H1 (cell line): ENCODE measurements around the gene MRM2. TPM values are rescaled to one million over a fixed set of nuclear protein-coding genes. Genes with fewer than 3 reads are reported as not detected.

Source experiments
- CTCF ChIA-PET: fragments of 300-600 bp; sonication (Branson Sonifier 250); formaldehyde crosslinking; loops from one replicate; lab custom pipeline; 2021; ENCODE audit not compliant: partially characterized antibody; lab: Charles Lee
- POLR2A ChIA-PET: fragments of 300-600 bp; sonication (Branson Sonifier 250); formaldehyde crosslinking; loops from one replicate; lab custom pipeline; 2021; ENCODE audit warnings: inconsistent platforms; ENCODE audit not compliant: partially characterized antibody; lab: Charles Lee
- DNase-seq, 2 experiments: peaks; one replicate each; pipeline versions ENCODE4 v3.0.0 to v3.0.0-alpha.2; 2010 to 2022; ENCODE audit warnings: low spot score in 2 of 2, low read depth in 1 of 2, mixed read lengths in 1 of 2
- FAIRE-seq: peaks from 2 replicates; lab custom pipeline; 2011; peaks lifted over from hg19 to GRCh38; lab: Jason Lieb, UNC
- H2AFZ ChIP-seq: 2 replicates; pipeline ENCODE4 v1.8.1; 2012; ENCODE audit warnings: low read length, inconsistent platforms
- H2AK5ac ChIP-seq: 2 replicates; pipeline ENCODE4 v1.6.1; 2013; ENCODE audit warnings: low read depth, low read length
- H2BK120ac ChIP-seq: replicated peaks from 2 replicates; pipeline ENCODE3; 2013; ENCODE audit warnings: low read depth, low read length, inconsistent platforms
- H2BK12ac ChIP-seq: 2 replicates; pipeline ENCODE4 v1.6.1; 2013; ENCODE audit warnings: low read depth, low read length
- H2BK15ac ChIP-seq: 2 replicates; pipeline ENCODE4 v1.6.1; 2013; ENCODE audit warnings: low read length
- H2BK20ac ChIP-seq: 2 replicates; pipeline ENCODE4 v1.6.1; 2013; ENCODE audit warnings: low read length
- H2BK5ac ChIP-seq: 2 replicates; pipeline ENCODE4 v1.6.1; 2013; ENCODE audit warnings: low read depth, low read length
- H3K14ac ChIP-seq: 2 replicates; pipeline ENCODE4 v1.6.1; 2013; ENCODE audit warnings: inconsistent platforms; ENCODE audit not compliant: insufficient read length
- H3K18ac ChIP-seq: 2 replicates; pipeline ENCODE4 v1.6.1; 2013; ENCODE audit warnings: low read length; ENCODE audit errors: extremely low read depth
- H3K23ac ChIP-seq: 2 replicates; pipeline ENCODE4 v1.6.1; 2013; ENCODE audit warnings: inconsistent platforms; ENCODE audit not compliant: insufficient read length
- H3K23me2 ChIP-seq: 2 replicates; pipeline ENCODE4 v1.6.1; 2013; ENCODE audit warnings: low read depth, low read length
- H3K27ac ChIP-seq: 2 replicates; pipeline ENCODE4 v1.6.1; 2011; ENCODE audit warnings: low read depth, low read length, inconsistent platforms
- H3K27me3 ChIP-seq, 4 experiments: replicated peaks in 1 of 4; 1 replicate in 1 of 4; 2 replicates in 3 of 4; pipeline versions ENCODE4 v1.6.1 to v1.8.1; 2011 to 2013; ENCODE audit warnings: low read length in 3 of 4, mild to moderate bottlenecking in 3 of 4, inconsistent platforms in 2 of 4, mixed read lengths in 2 of 4, moderate library complexity in 1 of 4; ENCODE audit not compliant: control insufficient read depth in 3 of 4, insufficient read depth in 3 of 4; ENCODE audit errors: extremely low read depth in 1 of 4
- H3K36me3 ChIP-seq, 4 experiments: 2 replicates each; pipeline versions ENCODE4 v1.6.1 to v1.8.1; 2011 to 2013; ENCODE audit warnings: mild to moderate bottlenecking in 4 of 4, low read length in 3 of 4, moderate library complexity in 2 of 4, control low read depth in 1 of 4, inconsistent platforms in 1 of 4; ENCODE audit not compliant: insufficient read depth in 4 of 4, control insufficient read depth in 2 of 4
- H3K4ac ChIP-seq: replicated peaks from 2 replicates; pipeline ENCODE3; 2013; ENCODE audit warnings: low read length, low read depth, mixed read lengths, inconsistent platforms; ENCODE audit not compliant: insufficient read length
- H3K4me1 ChIP-seq, 4 experiments: replicated peaks in 1 of 4; 1 replicate in 1 of 4; 2 replicates in 3 of 4; pipeline versions ENCODE4 v1.6.1 to v1.8.1; 2011 to 2013; ENCODE audit warnings: low read length in 3 of 4, inconsistent platforms in 2 of 4, mixed read lengths in 1 of 4; ENCODE audit not compliant: insufficient read depth in 4 of 4, control insufficient read depth in 3 of 4
- H3K4me2 ChIP-seq, 2 experiments: 2 replicates each; pipeline versions ENCODE4 v1.6.1 to v1.8.1; 2011 to 2013; ENCODE audit warnings: low read depth in 2 of 2, low read length in 2 of 2, control low read depth in 1 of 2, inconsistent platforms in 1 of 2, mild to moderate bottlenecking in 1 of 2; ENCODE audit not compliant: insufficient read depth in 1 of 2
- H3K4me3 ChIP-seq, 4 experiments: fragments of 200-600, 300-600 bp in 1 of 4; sonication (generic), shearing (Covaris generic), sonication (Bioruptor Twin) in 1 of 4; 2 replicates each; pipeline versions ENCODE4 v1.5.1 to v1.8.1; 2011 to 2016; ENCODE audit warnings: low read length in 4 of 4, low read depth in 3 of 4, control low read depth in 2 of 4, inconsistent platforms in 2 of 4, mild to moderate bottlenecking in 2 of 4, mixed read lengths in 1 of 4, moderate library complexity in 1 of 4; ENCODE audit not compliant: insufficient read depth in 2 of 4; ENCODE audit errors: extremely low read depth in 1 of 4
- H3K56ac ChIP-seq: replicated peaks from 2 replicates; pipeline ENCODE3; 2013; ENCODE audit warnings: low read depth, mild to moderate bottlenecking, mixed read lengths, low read length, inconsistent platforms; ENCODE audit not compliant: insufficient read length
- H3K79me1 ChIP-seq: 2 replicates; pipeline ENCODE4 v1.6.1; 2013; ENCODE audit warnings: low read depth, low read length, control low read depth
- H3K79me2 ChIP-seq, 2 experiments: 2 replicates each; pipeline versions ENCODE4 v1.6.1 to v1.8.1; 2012 to 2013; ENCODE audit warnings: low read length in 2 of 2, mild to moderate bottlenecking in 2 of 2, inconsistent platforms in 1 of 2; ENCODE audit not compliant: insufficient read depth in 2 of 2, control insufficient read depth in 1 of 2
- H3K9ac ChIP-seq, 4 experiments: replicated peaks in 1 of 4; 1 replicate in 1 of 4; 2 replicates in 3 of 4; pipeline versions ENCODE4 v1.6.1 to v1.8.1; 2011 to 2013; ENCODE audit warnings: low read depth in 3 of 4, low read length in 3 of 4, control low read depth in 2 of 4, mild to moderate bottlenecking in 2 of 4, moderate library complexity in 2 of 4, inconsistent platforms in 1 of 4; ENCODE audit errors: extremely low read depth in 1 of 4
- H3K9me3 ChIP-seq, 2 experiments: 2 replicates each; pipeline versions ENCODE4 v1.6.1 to v1.8.1; 2012 to 2013; ENCODE audit warnings: mild to moderate bottlenecking in 2 of 2, moderate library complexity in 2 of 2, control low read depth in 1 of 2, inconsistent platforms in 1 of 2, low read depth in 1 of 2, low read length in 1 of 2, mixed read lengths in 1 of 2; ENCODE audit not compliant: insufficient read depth in 2 of 2
- H4K20me1 ChIP-seq, 2 experiments: replicated peaks in 1 of 2; 2 replicates each; pipeline versions ENCODE3 to v1.8.1; 2011 to 2013; ENCODE audit warnings: inconsistent platforms in 2 of 2, low read length in 2 of 2, mild to moderate bottlenecking in 1 of 2; ENCODE audit not compliant: insufficient read depth in 2 of 2, control insufficient read depth in 1 of 2
- H4K5ac ChIP-seq: 2 replicates; pipeline ENCODE4 v1.6.1; 2013; ENCODE audit warnings: low read length, low read depth, mixed read lengths, inconsistent platforms; ENCODE audit not compliant: insufficient read length
- H4K8ac ChIP-seq: 2 replicates; pipeline ENCODE4 v1.8.0; 2013; ENCODE audit warnings: mild to moderate bottlenecking, moderate library complexity, low read length, inconsistent platforms; ENCODE audit not compliant: insufficient read depth; ENCODE audit errors: extremely low read depth
- H4K91ac ChIP-seq: replicated peaks from 2 replicates; pipeline ENCODE3; 2013; ENCODE audit warnings: low read length, mixed read lengths, inconsistent platforms; ENCODE audit not compliant: insufficient read length
- MAFK ChIP-seq: IDR thresholded peaks from 2 replicates; pipeline ENCODE4 v1.6.1; 2012; ENCODE audit warnings: low read depth, mild to moderate bottlenecking, improper control_type of control experiment, low read length
- POU5F1 ChIP-seq: IDR thresholded peaks from 2 replicates; pipeline ENCODE4 v1.6.1; 2011; ENCODE audit warnings: low read depth, mild to moderate bottlenecking, low read length, moderate library complexity
- SIN3A ChIP-seq, 2 experiments: IDR thresholded peaks in 1 of 2; conservative IDR thresholded peaks in 1 of 2; 2 replicates each; pipeline ENCODE4 v1.6.1; 2011 to 2012; ENCODE audit warnings: low read length in 2 of 2, improper control_type of control experiment in 1 of 2, low read depth in 1 of 2, mild to moderate bottlenecking in 1 of 2
- SP1 ChIP-seq: IDR thresholded peaks from 2 replicates; pipeline ENCODE4 v1.6.1; 2011; ENCODE audit warnings: low read depth, low read length
- WGBS, 2 experiments: shearing (Covaris generic) in 1 of 2; methylation state at CpG; one replicate each; pipeline versions ENCODE4 v1.1.6 to v1.1.7; 2013 to 2015; ENCODE audit warnings: low lambda C conversion rate in 2 of 2, mixed read lengths in 2 of 2, inconsistent platforms in 1 of 2, low coverage in 1 of 2, missing lambda C conversion rate in 1 of 2; ENCODE audit not compliant: insufficient replicate concordance in 2 of 2, insufficient coverage in 1 of 2, insufficient read length in 1 of 2; ENCODE audit errors: extremely low coverage in 1 of 2, missing lambda C conversion rate in 1 of 2; 5-methylcytosine and 5-hydroxymethylcytosine counted together
- polyA plus RNA-seq, 7 experiments: library from polyadenylated mRNA; depleted of rRNA in 3 of 7; stranded (reverse) in 5 of 7; unstranded in 2 of 7; fragments of >200 nt in 5 of 7; fragments of 200-250 nt in 2 of 7; gene quantifications; 1 replicate in 5 of 7; 2 replicates in 1 of 7; 4 replicates in 1 of 7; pipeline versions ENCODE4 v1.2.1 to v1.2.3, GENCODE V29; 2011 to 2013; ENCODE audit warnings: missing spikeins in 2 of 7, mixed read lengths in 2 of 7
- total RNA-seq: library from RNA; stranded (reverse); fragmentation: NEBNext Ultra II Directional; extraction: Animal tissue kit (Norgen Biotek cat#: 25700); gene quantifications from 2 replicates; pipeline ENCODE4 v1.2.1, GENCODE V29; 2021

The MRM2 gene
- total and polyA plus RNA-seq, 2 of the 8 experiments (the other 6 are each of a cell fraction or from before 2014, with no cell fraction given) = 17.2 to 38.6 TPM

DNA sequence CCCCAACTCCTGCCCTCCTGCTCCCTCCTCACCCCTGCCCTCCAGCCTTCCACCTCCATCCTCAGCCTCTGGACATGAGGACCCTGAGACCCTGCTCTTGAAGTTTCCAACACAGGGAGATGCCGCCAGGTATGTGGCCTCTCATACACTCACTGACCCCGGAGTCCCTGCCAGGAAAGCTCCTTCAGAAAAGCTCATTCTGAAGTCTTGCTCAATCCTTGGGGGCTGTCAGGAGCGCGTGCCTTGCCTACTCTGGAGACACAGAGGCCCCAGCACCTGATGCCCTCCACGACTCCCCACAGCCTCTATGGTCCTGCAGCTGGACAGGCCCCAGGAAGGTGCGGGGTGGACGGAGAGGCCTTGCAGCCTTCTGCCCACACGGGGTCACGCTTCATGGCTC, 11.0 kb upstream of the MRM2 start:
- H4K8ac ChIP-seq = peak overlapping the region; percentile 35; the same call in 1 of the 2 replicates
- H3K9me3 ChIP-seq = no peaks in the 10 kb centered on the region
- no peak for DNase-seq
- no peaks in the 10 kb centered on the region for H3K23me2 ChIP-seq
- H3K4ac ChIP-seq = no peak overlapping the region
- no peaks in the 10 kb centered on the region for H3K27me3 ChIP-seq
- ChIA-PET CTCF (interaction anchor here (1.7 kb wide), 1 partner anchor 95 kb away, joined by 4 read pairs; no protein-coding TSS in a partner anchor), POLR2A (interaction anchor here (1.6 to 3.1 kb wide), 2 partner anchors 9 to 21 kb away, joined by 5 to 11 read pairs; partner anchors contain the start of gene MAD1L1)
- FAIRE-seq = no peak
- peaks cover 0 to 14% (median 0%) of the 10 kb centered on the region in 4 experiments; a peak in 4 of 8 replicates for H3K36me3 ChIP-seq
- H3K14ac ChIP-seq = no peak overlapping the region
- H3K79me2 ChIP-seq = no peaks in the 10 kb centered on the region
- no peak overlapping the region for H2AK5ac ChIP-seq
- H3K23ac ChIP-seq = no peak overlapping the region
- no peak overlapping the region for H3K27ac ChIP-seq
- H3K4me3 ChIP-seq = no peak overlapping the region
- H4K5ac ChIP-seq = no peak overlapping the region
- no peaks in the 10 kb centered on the region for H3K4me1 ChIP-seq
- H4K91ac ChIP-seq = no peak overlapping the region
- no peak overlapping the region for H3K18ac ChIP-seq
- 91% methylated on average over 9 of the region's 9 CpGs; no CpG with 5 or more reads in 1 of the 2 experiments for WGBS, 2 experiments
- H3K9ac ChIP-seq = no peak overlapping the region
- peak overlapping the region; percentile 60; the same call in 1 of the 2 replicates for H2BK5ac ChIP-seq
- no peak overlapping the region for H2BK120ac ChIP-seq
- H4K20me1 ChIP-seq = peaks cover 0 to 7% of the 10 kb centered on the region in 2 experiments
- H3K79me1 ChIP-seq = no peaks in the 10 kb centered on the region
- H2BK12ac ChIP-seq = no peak overlapping the region
- H3K4me2 ChIP-seq = no peak overlapping the region
- no peak overlapping the region for H2BK15ac ChIP-seq
- no peak overlapping the region for H2AFZ ChIP-seq
- no peak overlapping the region for H3K56ac ChIP-seq
- no peak overlapping the region for H2BK20ac ChIP-seq
- TF ChIP-seq POU5F1 (no peak), SIN3A (conservative IDR thresholded peaks at IDR 0.05 in 1 of 2, IDR thresholded peaks at IDR 0.05 in 1 of 2; ENCODE audit: low read depth in 1 of 2, low read length in 2 of 2) (no peak), SP1 (no peak), MAFK (no peak)
